Hindlimb muscle (tissue), 1 donor: Measurements from ENCODE around the gene CLC. TPM values are rescaled to one million over a fixed set of nuclear protein-coding genes. Genes with fewer than 3 reads are reported as not detected.

ENCODE experiments used
- polyA plus RNA-seq: library from polyadenylated mRNA; unstranded; fragments of 120-200 nt; gene quantifications from one replicate; pipeline ENCODE4 v1.2.1, GENCODE V29; 2013; ENCODE audit not compliant: insufficient read length

CLC gene
- polyA plus RNA-seq, 1 donor = 1.2 TPM

Other genes starting within 250 kb of the CLC start
- 0.12 TPM for gene DLL3, start 239.1 kb downstream of the CLC start, polyA plus RNA-seq
- not detected for gene SELENOV, start 222.9 kb downstream of the CLC start, polyA plus RNA-seq
- gene EID2B, start 205.2 kb downstream of the CLC start, polyA plus RNA-seq = 2.3 TPM
- 9.2 TPM for gene EID2, start 197.9 kb downstream of the CLC start, polyA plus RNA-seq
- gene LGALS13, start 135.5 kb downstream of the CLC start, polyA plus RNA-seq = not detected
- not detected for gene LGALS16, start 82.1 kb downstream of the CLC start, polyA plus RNA-seq
- not detected for gene LGALS14, start 33.5 kb downstream of the CLC start, polyA plus RNA-seq
- gene LEUTX, start 40.8 kb upstream of the CLC start, polyA plus RNA-seq = not detected
- gene DYRK1B, start 96.1 kb upstream of the CLC start, polyA plus RNA-seq = 78.4 TPM
- 240 TPM for gene FBL, start 108.3 kb upstream of the CLC start, polyA plus RNA-seq
- gene FCGBP, start 196.6 kb upstream of the CLC start, polyA plus RNA-seq = 17.9 TPM
- 61.6 TPM for gene PSMC4, start 233.1 kb upstream of the CLC start, polyA plus RNA-seq